HepG2 (cell line): Measurements from ENCODE around the gene SMAD6. TPM values are rescaled to one million over a fixed set of nuclear protein-coding genes. Genes with fewer than 3 reads are reported as not detected.

ENCODE experiments used
- ATAC-seq: fragments of 200-7000 bp; cut with Tn5 transposase; 3 replicates; pipeline ENCODE4 v1.9.1; 2020; ENCODE audit warnings: mild to moderate bottlenecking, moderate library complexity
- BruUV-seq: library from RNA; stranded (reverse); fragments of 400-500 nt; replicated peaks from 2 replicates; lab custom pipeline; 2021; lab: Mats Ljungman, UMichigan
- CTCF ChIA-PET: fragments of 300-600 bp; formaldehyde crosslinking; extraction: SDS; loops from one replicate; lab custom pipeline; 2021; ENCODE audit warnings: low total read pairs, inconsistent platforms, low intra/inter-chr PET ratio; lab: Yijun Ruan, JAX
- POLR2A ChIA-PET: fragments of 350-600 bp; sonication (Branson Sonifier 250); formaldehyde crosslinking; loops from one replicate; lab custom pipeline; 2020; ENCODE audit warnings: antibody characterized with exemption, inconsistent platforms; lab: Yijun Ruan, JAX
- DNase-seq: peaks from one replicate; pipeline ENCODE4 v3.0.0-alpha.2; 2015; ENCODE audit warnings: low spot score
- FAIRE-seq: peaks from 3 replicates; lab custom pipeline; 2011; peaks lifted over from hg19 to GRCh38; lab: Jason Lieb, UNC
- H2AFZ ChIP-seq: one replicate; pipeline ENCODE4 v1.6.1; 2011; ENCODE audit warnings: low read length, inconsistent platforms
- H3K27ac ChIP-seq: fragments of 300-600 bp; 3 replicates; pipeline ENCODE4 v1.8.0; 2011; ENCODE audit warnings: mixed run types, mild to moderate bottlenecking, mixed read lengths, low read length, inconsistent platforms; ENCODE audit not compliant: insufficient read depth; ENCODE audit errors: extremely low read length
- H3K27me3 ChIP-seq, 2 experiments: fragments of 200-600 bp in 1 of 2; 2 replicates in 1 of 2; 3 replicates in 1 of 2; pipeline versions ENCODE4 v1.6.0 to v1.8.0; 2011; ENCODE audit warnings: low read length in 2 of 2, mild to moderate bottlenecking in 2 of 2, moderate library complexity in 2 of 2, inconsistent platforms in 1 of 2; ENCODE audit not compliant: insufficient read depth in 2 of 2, control insufficient read depth in 1 of 2
- H3K36me3 ChIP-seq, 2 experiments: fragments of 200-600 bp in 1 of 2; replicated peaks in 1 of 2; 2 replicates in 1 of 2; 3 replicates in 1 of 2; pipeline versions ENCODE4 v1.5.1 to v1.8.0; 2011; ENCODE audit warnings: low read length in 2 of 2, inconsistent platforms in 1 of 2; ENCODE audit not compliant: insufficient read depth in 2 of 2, control insufficient read depth in 1 of 2
- H3K4me1 ChIP-seq: 2 replicates; pipeline ENCODE4 v1.5.1; 2012; ENCODE audit warnings: low read length, inconsistent platforms; ENCODE audit not compliant: insufficient read depth
- H3K4me2 ChIP-seq: 2 replicates; pipeline ENCODE4 v1.6.0; 2011; ENCODE audit warnings: low read depth, low read length, inconsistent platforms
- H3K4me3 ChIP-seq, 3 experiments: fragments of 200-600 bp in 1 of 3; sonication (generic), shearing (Covaris generic) in 1 of 3; replicated peaks in 1 of 3; 2 replicates each; pipeline ENCODE4 v1.5.1; 2011 to 2016; ENCODE audit warnings: low read length in 3 of 3, inconsistent platforms in 2 of 3, low read depth in 2 of 3, mild to moderate bottlenecking in 2 of 3, control low read depth in 1 of 3, mixed read lengths in 1 of 3; ENCODE audit not compliant: insufficient read depth in 1 of 3
- H3K79me2 ChIP-seq: one replicate; pipeline ENCODE4 v1.6.1; 2011; ENCODE audit warnings: low read length, inconsistent platforms; ENCODE audit not compliant: insufficient read depth
- H3K9ac ChIP-seq: 2 replicates; pipeline ENCODE4 v1.6.0; 2011; ENCODE audit warnings: mild to moderate bottlenecking, low read depth, low read length, inconsistent platforms; ENCODE audit not compliant: insufficient read depth
- H3K9me3 ChIP-seq: 2 replicates; pipeline ENCODE4 v1.5.1; 2012; ENCODE audit warnings: mild to moderate bottlenecking, low read length
- H4K20me1 ChIP-seq: 2 replicates; pipeline ENCODE4 v1.6.0; 2011; ENCODE audit warnings: inconsistent platforms, mild to moderate bottlenecking, low read length, moderate library complexity; ENCODE audit not compliant: insufficient read depth
- ATF7 ChIP-seq, 2 experiments: fragments of 450-650 bp in 1 of 2; sonication (generic) in 1 of 2; formaldehyde crosslinking in 1 of 2; IDR thresholded peaks; 2 replicates each; pipeline versions ENCODE4 v1.4.0 to v1.6.1; 2016 to 2020; ENCODE audit warnings: antibody characterized with exemption in 1 of 2, mild to moderate bottlenecking in 1 of 2, missing genetic modification reagents in 1 of 2
- GABPB1 ChIP-seq: IDR thresholded peaks from 2 replicates; pipeline ENCODE4 v1.6.1; 2016; ENCODE audit warnings: mild to moderate bottlenecking, missing genetic modification reagents, moderate library complexity, missing compliant biosample characterization
- GFI1 ChIP-seq: sonication (generic); formaldehyde crosslinking; IDR thresholded peaks from 2 replicates; pipeline ENCODE4 v1.5.0; 2020; ENCODE audit warnings: missing genetic modification reagents, mild to moderate bottlenecking, borderline replicate concordance
- KLF16 ChIP-seq, 2 experiments: sonication (generic) in 1 of 2; formaldehyde crosslinking in 1 of 2; IDR thresholded peaks; 2 replicates each; pipeline versions ENCODE4 v1.6.1 to v1.8.0; 2016 to 2023; ENCODE audit warnings: missing genetic modification reagents in 2 of 2, missing compliant biosample characterization in 1 of 2
- NCOA5 ChIP-seq: sonication (generic); formaldehyde crosslinking; IDR thresholded peaks from 2 replicates; pipeline ENCODE4 v1.4.0; 2020; ENCODE audit warnings: missing genetic modification reagents
- NONO ChIP-seq, 2 experiments: fragments of 450-650 bp in 1 of 2; sonication (generic) in 1 of 2; formaldehyde crosslinking in 1 of 2; IDR thresholded peaks in 1 of 2; conservative IDR thresholded peaks in 1 of 2; 2 replicates each; pipeline versions ENCODE4 v1.6.1 to v1.8.0; 2017 to 2022; ENCODE audit warnings: mild to moderate bottlenecking in 1 of 2, missing genetic modification reagents in 1 of 2, moderate library complexity in 1 of 2
- SUZ12 ChIP-seq: fragments of 150-350 bp; IDR thresholded peaks from 2 replicates; pipeline ENCODE4 v1.6.1; 2014; ENCODE audit warnings: low read depth, low read length
- ZFP62 ChIP-seq: sonication (generic); formaldehyde crosslinking; IDR thresholded peaks from 2 replicates; pipeline ENCODE4 v1.4.0; 2020; ENCODE audit warnings: missing genetic modification reagents
- ZNF121 ChIP-seq: sonication (generic); formaldehyde crosslinking; IDR thresholded peaks from 2 replicates; pipeline ENCODE4 v1.5.0; 2020; ENCODE audit warnings: mild to moderate bottlenecking, missing genetic modification reagents
- ZNF326 ChIP-seq: sonication (generic); formaldehyde crosslinking; IDR thresholded peaks from 2 replicates; pipeline ENCODE4 v1.4.0; 2020; ENCODE audit warnings: missing genetic modification reagents, borderline replicate concordance
- ZNF34 ChIP-seq: sonication (generic); formaldehyde crosslinking; IDR thresholded peaks from 2 replicates; pipeline ENCODE4 v1.4.0; 2020; ENCODE audit warnings: mild to moderate bottlenecking, missing genetic modification reagents, borderline replicate concordance
- ZNF496 ChIP-seq: sonication (generic); formaldehyde crosslinking; IDR thresholded peaks from 2 replicates; pipeline ENCODE4 v1.8.1; 2023; ENCODE audit warnings: mild to moderate bottlenecking, moderate library complexity, missing genetic modification reagents; ENCODE audit not compliant: insufficient replicate concordance
- ZNF550 ChIP-seq: sonication (generic); formaldehyde crosslinking; IDR thresholded peaks from 2 replicates; pipeline ENCODE4 v1.4.0; 2020; ENCODE audit warnings: mild to moderate bottlenecking, missing genetic modification reagents, borderline replicate concordance
- ZNF577 ChIP-seq: sonication (generic); formaldehyde crosslinking; IDR thresholded peaks from 2 replicates; pipeline ENCODE4 v1.4.0; 2020; ENCODE audit warnings: mild to moderate bottlenecking, low read depth, missing genetic modification reagents, borderline replicate concordance
- ZNF644 ChIP-seq: IDR thresholded peaks from 2 replicates; pipeline ENCODE4 v1.6.1; 2016; ENCODE audit warnings: low read depth
- ZNF75D ChIP-seq: sonication (generic); formaldehyde crosslinking; IDR thresholded peaks from 2 replicates; pipeline ENCODE4 v1.8.1; 2023; ENCODE audit warnings: missing genetic modification reagents, mild to moderate bottlenecking, borderline replicate concordance
- WGBS: methylation state at CpG from one replicate; pipeline ENCODE4 v1.1.6; 2017; ENCODE audit warnings: low lambda C conversion rate; 5-methylcytosine and 5-hydroxymethylcytosine counted together
- in situ Hi-C: cut with HindIII; loops from 2 replicates; pipeline ENCODE4 v1.10.0; 2017; ENCODE audit warnings: low pct_unique_long_range_greater_than_20kb; ENCODE audit not compliant: extremely low pct_ligation_motif_present
- intact Hi-C: fragments of 100-400 bp; cut with micrococcal nuclease; formaldehyde crosslinking; loops from one replicate; pipeline ENCODE4 v1.10.0; 2022; ENCODE audit not compliant: unreplicated experiment
- polyA plus RNA-seq, 8 experiments: library from polyadenylated mRNA; depleted of rRNA in 3 of 8; stranded (reverse) in 7 of 8; unstranded in 1 of 8; fragments of >200 nt; fragmentation: Illumina TruSeq in 4 of 8; extraction: Trizol in 4 of 8; gene quantifications; 2 replicates each; pipeline versions ENCODE4 v1.2.1 to v1.2.3, GENCODE V29; 2011 to 2016; ENCODE audit warnings: low read depth in 4 of 8, missing spikeins in 1 of 8, mixed read lengths in 1 of 8; ENCODE audit not compliant: insufficient read depth in 1 of 8
- total RNA-seq, 5 experiments: library from RNA; depleted of rRNA; stranded (reverse); fragments of >200 nt; fragmentation: Illumina TruSeq; extraction: Trizol; gene quantifications; 2 replicates each; pipeline ENCODE4 v1.2.3, GENCODE V29; 2016; ENCODE audit warnings: low read depth in 1 of 5
- TF ChIP-seq, protein P1 (sequence below): sonication (generic); formaldehyde crosslinking; IDR thresholded peaks from 2 replicates; pipeline ENCODE4 v1.4.0; 2020; ENCODE audit warnings: missing genetic modification reagents; ENCODE audit errors: not compliant biosample characterization
- TF ChIP-seq, protein P2 (sequence below): sonication (generic); formaldehyde crosslinking; IDR thresholded peaks from 2 replicates; pipeline ENCODE4 v1.4.0; 2020; ENCODE audit warnings: mild to moderate bottlenecking, missing genetic modification reagents
- TF ChIP-seq, protein P3 (sequence below): sonication (generic); formaldehyde crosslinking; IDR thresholded peaks from 2 replicates; pipeline ENCODE4 v1.9.0; 2021; ENCODE audit warnings: missing genetic modification reagents, borderline replicate concordance

SMAD6 gene
- total and polyA plus RNA-seq, 2 of the 13 experiments (the other 11 are each of a cell fraction or from before 2014, with no cell fraction given) = 3.3 to 4.4 TPM

DNA sequence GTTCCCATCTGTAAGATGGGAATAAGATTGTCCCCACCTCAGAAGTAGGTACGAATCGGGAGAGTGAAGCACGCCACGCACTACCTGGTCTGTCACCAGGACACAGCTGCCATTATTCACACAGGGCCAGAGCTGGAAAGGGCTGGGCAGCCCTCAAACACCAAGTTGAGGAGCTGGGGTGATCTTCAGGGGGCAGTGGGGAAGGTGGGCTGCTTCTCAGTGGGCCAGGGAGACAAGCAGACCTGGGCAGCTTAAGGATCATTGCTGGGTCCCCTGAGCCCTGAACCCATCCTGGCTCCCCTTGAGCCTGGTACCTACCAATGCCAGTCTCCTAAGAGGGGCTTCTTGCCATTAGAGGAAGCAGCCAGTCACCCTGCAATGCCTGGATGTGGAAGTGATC is 82.1 kb downstream of the SMAD6 start:
- BruUV-seq = no TSS peak
- no peak for FAIRE-seq
- intact Hi-C loops (no loop called here), in situ Hi-C loops (loop anchor here (10.0 kb wide), 1 partner anchor 61 kb away; no protein-coding TSS in a partner anchor)
- no peak for DNase-seq
- H3K4me2 ChIP-seq = no peak overlapping the region
- no peak for ATAC-seq
- no peak overlapping the region for H3K4me3 ChIP-seq
- H3K9me3 ChIP-seq = no peaks in the 10 kb centered on the region
- WGBS = 96% methylated on average over 4 of the region's 4 CpGs
- H3K4me1 ChIP-seq = peaks cover 23% of the 10 kb centered on the region
- H3K27me3 ChIP-seq = no peaks in the 10 kb centered on the region
- H3K36me3 ChIP-seq = peaks cover 0 to 2% of the 10 kb centered on the region in 2 experiments; a peak in 1 of 5 replicates
- no peaks in the 10 kb centered on the region for H4K20me1 ChIP-seq
- ChIA-PET CTCF (no interaction called here), POLR2A (no interaction called here)
- no peak overlapping the region for H2AFZ ChIP-seq
- H3K79me2 ChIP-seq = no peaks in the 10 kb centered on the region
- no peak overlapping the region for H3K9ac ChIP-seq
- no peak overlapping the region for H3K27ac ChIP-seq
- TF ChIP-seq GABPB1 (CRISPR knock-in tag) (no peak), GFI1 (CRISPR knock-in tag) (no peak), SUZ12 (no peak), ZNF326 (CRISPR knock-in tag) (no peak), NCOA5 (CRISPR knock-in tag) (no peak), NONO (IDR thresholded peaks at IDR 0.05) (no peak), NONO (CRISPR knock-in tag; conservative IDR thresholded peaks at IDR 0.05) (no peak), ZNF644 (no peak), ZNF577 (CRISPR knock-in tag) (no peak), ZNF496 (no peak), ZNF121 (CRISPR knock-in tag) (no peak), KLF16 (CRISPR knock-in tag; IDR thresholded peaks at IDR 0.05) (no peak), ZFP62 (CRISPR knock-in tag) (no peak), ZNF75D (CRISPR knock-in tag) (no peak), ZNF550 (CRISPR knock-in tag) (no peak), ZNF34 (no peak), ATF7 (IDR thresholded peaks at IDR 0.05) (no peak), ATF7 (CRISPR knock-in tag; IDR thresholded peaks at IDR 0.05) (no peak)
- TF ChIP-seq, protein P1, sequence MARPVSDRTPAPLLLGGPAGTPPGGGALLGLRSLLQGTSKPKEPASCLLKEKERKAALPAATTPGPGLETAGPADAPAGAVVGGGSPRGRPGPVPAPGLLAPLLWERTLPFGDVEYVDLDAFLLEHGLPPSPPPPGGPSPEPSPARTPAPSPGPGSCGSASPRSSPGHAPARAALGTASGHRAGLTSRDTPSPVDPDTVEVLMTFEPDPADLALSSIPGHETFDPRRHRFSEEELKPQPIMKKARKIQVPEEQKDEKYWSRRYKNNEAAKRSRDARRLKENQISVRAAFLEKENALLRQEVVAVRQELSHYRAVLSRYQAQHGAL (CRISPR knock-in tag) = no peak
- TF ChIP-seq, protein P2, sequence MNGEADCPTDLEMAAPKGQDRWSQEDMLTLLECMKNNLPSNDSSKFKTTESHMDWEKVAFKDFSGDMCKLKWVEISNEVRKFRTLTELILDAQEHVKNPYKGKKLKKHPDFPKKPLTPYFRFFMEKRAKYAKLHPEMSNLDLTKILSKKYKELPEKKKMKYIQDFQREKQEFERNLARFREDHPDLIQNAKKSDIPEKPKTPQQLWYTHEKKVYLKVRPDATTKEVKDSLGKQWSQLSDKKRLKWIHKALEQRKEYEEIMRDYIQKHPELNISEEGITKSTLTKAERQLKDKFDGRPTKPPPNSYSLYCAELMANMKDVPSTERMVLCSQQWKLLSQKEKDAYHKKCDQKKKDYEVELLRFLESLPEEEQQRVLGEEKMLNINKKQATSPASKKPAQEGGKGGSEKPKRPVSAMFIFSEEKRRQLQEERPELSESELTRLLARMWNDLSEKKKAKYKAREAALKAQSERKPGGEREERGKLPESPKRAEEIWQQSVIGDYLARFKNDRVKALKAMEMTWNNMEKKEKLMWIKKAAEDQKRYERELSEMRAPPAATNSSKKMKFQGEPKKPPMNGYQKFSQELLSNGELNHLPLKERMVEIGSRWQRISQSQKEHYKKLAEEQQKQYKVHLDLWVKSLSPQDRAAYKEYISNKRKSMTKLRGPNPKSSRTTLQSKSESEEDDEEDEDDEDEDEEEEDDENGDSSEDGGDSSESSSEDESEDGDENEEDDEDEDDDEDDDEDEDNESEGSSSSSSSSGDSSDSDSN = no peak
- TF ChIP-seq, protein P3, sequence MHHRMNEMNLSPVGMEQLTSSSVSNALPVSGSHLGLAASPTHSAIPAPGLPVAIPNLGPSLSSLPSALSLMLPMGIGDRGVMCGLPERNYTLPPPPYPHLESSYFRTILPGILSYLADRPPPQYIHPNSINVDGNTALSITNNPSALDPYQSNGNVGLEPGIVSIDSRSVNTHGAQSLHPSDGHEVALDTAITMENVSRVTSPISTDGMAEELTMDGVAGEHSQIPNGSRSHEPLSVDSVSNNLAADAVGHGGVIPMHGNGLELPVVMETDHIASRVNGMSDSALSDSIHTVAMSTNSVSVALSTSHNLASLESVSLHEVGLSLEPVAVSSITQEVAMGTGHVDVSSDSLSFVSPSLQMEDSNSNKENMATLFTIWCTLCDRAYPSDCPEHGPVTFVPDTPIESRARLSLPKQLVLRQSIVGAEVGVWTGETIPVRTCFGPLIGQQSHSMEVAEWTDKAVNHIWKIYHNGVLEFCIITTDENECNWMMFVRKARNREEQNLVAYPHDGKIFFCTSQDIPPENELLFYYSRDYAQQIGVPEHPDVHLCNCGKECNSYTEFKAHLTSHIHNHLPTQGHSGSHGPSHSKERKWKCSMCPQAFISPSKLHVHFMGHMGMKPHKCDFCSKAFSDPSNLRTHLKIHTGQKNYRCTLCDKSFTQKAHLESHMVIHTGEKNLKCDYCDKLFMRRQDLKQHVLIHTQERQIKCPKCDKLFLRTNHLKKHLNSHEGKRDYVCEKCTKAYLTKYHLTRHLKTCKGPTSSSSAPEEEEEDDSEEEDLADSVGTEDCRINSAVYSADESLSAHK = no peak
